ENCODE results near the gene RSPH9.

- TF ChIP-seq, protein P1, sequence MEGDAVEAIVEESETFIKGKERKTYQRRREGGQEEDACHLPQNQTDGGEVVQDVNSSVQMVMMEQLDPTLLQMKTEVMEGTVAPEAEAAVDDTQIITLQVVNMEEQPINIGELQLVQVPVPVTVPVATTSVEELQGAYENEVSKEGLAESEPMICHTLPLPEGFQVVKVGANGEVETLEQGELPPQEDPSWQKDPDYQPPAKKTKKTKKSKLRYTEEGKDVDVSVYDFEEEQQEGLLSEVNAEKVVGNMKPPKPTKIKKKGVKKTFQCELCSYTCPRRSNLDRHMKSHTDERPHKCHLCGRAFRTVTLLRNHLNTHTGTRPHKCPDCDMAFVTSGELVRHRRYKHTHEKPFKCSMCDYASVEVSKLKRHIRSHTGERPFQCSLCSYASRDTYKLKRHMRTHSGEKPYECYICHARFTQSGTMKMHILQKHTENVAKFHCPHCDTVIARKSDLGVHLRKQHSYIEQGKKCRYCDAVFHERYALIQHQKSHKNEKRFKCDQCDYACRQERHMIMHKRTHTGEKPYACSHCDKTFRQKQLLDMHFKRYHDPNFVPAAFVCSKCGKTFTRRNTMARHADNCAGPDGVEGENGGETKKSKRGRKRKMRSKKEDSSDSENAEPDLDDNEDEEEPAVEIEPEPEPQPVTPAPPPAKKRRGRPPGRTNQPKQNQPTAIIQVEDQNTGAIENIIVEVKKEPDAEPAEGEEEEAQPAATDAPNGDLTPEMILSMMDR (IDR thresholded peaks at IDR 0.05; ENCODE audit: low read depth, low read length) = no peak
- TF ChIP-seq POLR2A (IDR thresholded peaks at IDR 0.05; ENCODE audit: extremely low read depth, insufficient read length) = no peak
- TF ChIP-seq MYC (IDR thresholded peaks at IDR 0.05; ENCODE audit: low read depth, low read length) = no peak
These were observed 62.9 kb downstream of the RSPH9 start for GRCh38 chr6:43707767-43708166.
